ENCODE results near the gene CAMSAP3.

The CAMSAP3 gene

GRCh38 chr19:7579182-7579581 lies 16.5 kb upstream of the CAMSAP3 start:
- DNase-seq: no peak

- DNase-seq: no peak
Observed at GRCh38 chr19:7582446-7582845, 13.2 kb upstream of the CAMSAP3 start.

GRCh38 chr19:7589822-7590221 lies 5.8 kb upstream of the CAMSAP3 start:
- no peak for DNase-seq

- DNase-seq: peak in 1 of 3 experiments; percentile 18
Observed at GRCh38 chr19:7590256-7590655, 5.4 kb upstream of the CAMSAP3 start.

- peak in 2 of 3 experiments; percentile 39 to 42 for DNase-seq
Observed at GRCh38 chr19:7596211-7596937, 711 bp downstream of the CAMSAP3 start.

GRCh38 chr19:7597689-7598088 lies 2.0 kb downstream of the CAMSAP3 start:
- DNase-seq: no peak

- no peak for DNase-seq
Observed at GRCh38 chr19:7598180-7598579, 2.5 kb downstream of the CAMSAP3 start.

GRCh38 chr19:7600721-7601120 lies 5.1 kb downstream of the CAMSAP3 start:
- DNase-seq: no peak

GRCh38 chr19:7602240-7602934 lies 6.7 kb downstream of the CAMSAP3 start:
- no peak for DNase-seq

GRCh38 chr19:7602935-7603497 lies 7.4 kb downstream of the CAMSAP3 start:
- DNase-seq: no peak

GRCh38 chr19:7603919-7604318 lies 8.3 kb downstream of the CAMSAP3 start:
- DNase-seq: no peak

- peak in 2 of 3 experiments; percentile 10 to 50 for DNase-seq
Observed at GRCh38 chr19:7605490-7606222, 10.0 kb downstream of the CAMSAP3 start.

- DNase-seq: no peak
Observed at GRCh38 chr19:7606289-7606688, 10.6 kb downstream of the CAMSAP3 start.

- no peak for DNase-seq
Observed at GRCh38 chr19:7607212-7607873, 11.7 kb downstream of the CAMSAP3 start.

GRCh38 chr19:7607874-7608560 lies 12.4 kb downstream of the CAMSAP3 start:
- DNase-seq: no peak

- no peak for DNase-seq
Observed at GRCh38 chr19:7610491-7611240, 15.0 kb downstream of the CAMSAP3 start.

- DNase-seq: no peak
Observed at GRCh38 chr19:7611541-7612279, 16.0 kb downstream of the CAMSAP3 start.

- DNase-seq: no peak
Observed at GRCh38 chr19:7612282-7613274, 16.9 kb downstream of the CAMSAP3 start.
